GM21528 (cell line): ENCODE data around the gene ADORA2B.
"Not testable (repeated sequence)": the region's sequence is repeated elsewhere in the genome, so short reads cannot be mapped to it uniquely, and the experiment has no call there.

Experiments used
- ATAC-seq: cut with Tn5 transposase; IDR thresholded peaks from one replicate; pipeline ENCODE4 v1.9.1; 2021; ENCODE audit warnings: mild to moderate bottlenecking, moderate library complexity; ENCODE audit not compliant: unreplicated experiment, low FRiP score

The ADORA2B gene

DNA sequence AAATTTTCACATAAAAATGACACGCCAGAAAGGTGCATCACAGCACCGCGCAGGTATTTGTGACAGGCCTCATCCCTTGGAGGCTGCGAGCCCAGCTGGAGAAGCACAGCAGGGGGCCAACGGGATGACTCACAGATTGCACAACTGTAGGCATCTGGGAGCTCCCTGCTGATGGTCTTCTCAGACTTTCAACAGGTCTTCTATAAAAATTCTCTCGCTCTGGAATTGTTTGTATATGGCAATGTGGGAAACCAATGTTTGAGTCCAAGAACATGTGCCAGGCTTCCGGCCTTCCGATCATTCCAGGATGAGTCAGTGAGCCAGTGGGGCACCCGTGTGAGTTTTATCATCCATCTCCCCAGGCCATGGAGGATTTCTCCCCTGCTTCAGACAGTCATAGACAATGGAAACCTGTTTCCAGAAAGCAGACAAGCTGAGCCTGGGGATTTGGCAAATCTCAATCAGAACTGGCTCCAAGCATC is 24.1 kb upstream of the ADORA2B start:
- no peak for ATAC-seq

DNA sequence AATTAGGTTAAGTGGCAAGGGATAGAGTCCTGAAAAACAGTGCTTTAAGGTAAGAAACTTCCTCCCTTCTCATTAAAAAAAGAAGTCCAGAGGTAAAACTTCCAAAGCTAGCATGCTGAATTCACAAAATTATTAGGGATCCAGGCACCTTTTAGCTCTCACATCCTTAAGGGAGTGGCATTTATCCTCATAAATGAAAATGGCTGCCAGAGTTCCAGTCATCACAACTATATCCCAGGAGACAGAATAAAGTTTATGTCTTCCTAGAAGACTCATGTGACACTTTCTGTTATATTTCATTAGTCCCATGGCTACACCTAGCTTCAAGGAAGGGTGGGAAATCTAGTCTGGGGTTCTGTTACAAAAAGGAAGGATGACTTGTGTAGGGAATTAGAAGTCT is 23.3 kb upstream of the ADORA2B start:
- no peak for ATAC-seq

DNA sequence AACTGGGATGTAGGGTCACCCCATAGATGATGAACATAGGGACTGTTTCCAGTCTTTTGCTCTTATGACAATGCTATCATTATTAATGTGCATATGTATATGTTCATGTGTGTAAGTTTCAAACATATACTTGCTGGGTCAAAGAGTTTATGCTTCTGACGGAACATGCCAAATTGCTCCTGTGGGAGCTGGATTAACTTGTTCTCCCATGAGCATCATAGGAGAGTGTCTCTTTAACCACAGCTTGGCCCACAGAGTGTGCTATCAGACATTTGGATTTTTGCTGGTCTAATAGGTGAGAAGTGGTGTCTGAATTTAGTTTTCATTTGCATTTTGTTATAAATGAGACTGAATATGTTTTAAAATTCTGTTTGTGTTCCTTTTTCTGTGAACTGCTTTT is 22.3 kb upstream of the ADORA2B start:
- ATAC-seq = no peak

DNA sequence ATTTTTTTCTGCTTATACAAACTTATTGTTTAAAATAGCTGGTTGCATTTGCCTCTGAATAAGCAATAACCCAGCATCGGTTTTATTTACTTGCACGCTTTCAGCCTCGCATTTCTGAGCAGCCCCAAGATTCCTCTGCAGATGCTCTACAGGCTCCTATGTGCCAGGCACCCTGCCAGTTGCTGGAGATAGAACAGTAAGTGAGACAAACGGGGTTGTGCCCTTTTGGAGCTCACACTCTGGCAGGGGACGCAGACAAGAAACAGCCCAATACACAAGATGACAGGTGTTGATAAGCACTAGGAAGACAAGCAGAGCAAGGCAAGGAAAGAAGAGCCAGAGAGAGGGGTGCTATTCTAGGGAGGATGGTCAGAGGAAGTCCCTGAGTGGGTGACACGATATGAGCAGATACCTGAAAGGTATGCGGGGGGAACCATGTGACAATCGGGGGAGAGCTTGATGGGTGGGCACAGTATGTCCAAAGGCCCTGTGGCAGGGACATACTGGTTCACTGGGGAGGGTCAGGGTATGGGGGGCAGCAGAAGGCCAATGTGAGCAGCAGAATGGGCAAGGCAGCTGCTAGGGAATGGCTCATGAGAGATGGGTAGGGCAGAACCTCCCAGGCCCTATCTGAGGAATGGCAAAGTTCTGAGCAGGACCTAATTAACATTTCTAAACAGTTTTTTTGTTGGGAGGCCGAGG is 18.7 kb upstream of the ADORA2B start:
- ATAC-seq = no peak

DNA sequence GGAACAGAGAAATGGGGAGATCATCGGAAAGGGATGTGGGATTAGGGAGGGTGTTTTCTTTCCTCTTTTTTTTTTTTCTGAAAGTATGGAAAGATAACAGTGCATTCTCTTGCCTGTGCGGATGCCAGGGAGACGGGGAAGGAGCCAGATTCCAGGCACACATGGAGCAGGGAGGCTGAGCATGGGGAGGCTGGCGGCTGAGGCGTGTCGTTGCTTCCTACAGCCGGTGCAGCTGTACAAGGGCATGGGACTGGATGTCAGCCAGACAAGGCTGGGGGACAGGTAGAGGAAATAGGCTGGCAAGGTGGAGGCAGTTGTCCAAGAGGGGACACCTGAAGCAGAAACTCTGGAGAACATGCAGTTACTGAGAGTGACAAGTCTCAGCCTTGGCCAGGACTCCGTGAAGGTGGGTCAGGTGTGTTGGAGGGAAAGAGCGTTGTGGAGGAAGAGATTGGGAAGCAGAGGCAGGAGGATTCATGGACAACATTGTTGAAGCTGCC is 16.6 kb upstream of the ADORA2B start:
- ATAC-seq = no peak

DNA sequence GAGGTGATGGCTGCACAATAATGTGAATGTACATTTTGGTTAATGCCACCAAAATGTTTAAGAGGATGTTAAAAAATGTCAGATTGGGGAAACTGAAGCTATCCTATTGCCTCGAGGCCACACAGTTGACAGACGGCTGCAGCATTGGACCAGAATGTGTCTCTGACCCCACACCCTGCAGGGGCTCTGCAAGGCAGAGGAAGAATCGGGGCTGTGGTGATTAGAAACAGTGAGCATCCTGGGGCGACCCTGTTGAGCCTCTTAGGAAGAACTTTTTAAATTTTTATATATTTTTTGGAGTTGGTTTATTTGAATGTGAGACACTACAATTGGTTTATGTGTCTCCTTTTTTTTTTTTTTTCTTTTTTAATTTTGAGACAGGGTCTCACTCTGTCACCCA is 15.0 kb upstream of the ADORA2B start:
- no peak for ATAC-seq

DNA sequence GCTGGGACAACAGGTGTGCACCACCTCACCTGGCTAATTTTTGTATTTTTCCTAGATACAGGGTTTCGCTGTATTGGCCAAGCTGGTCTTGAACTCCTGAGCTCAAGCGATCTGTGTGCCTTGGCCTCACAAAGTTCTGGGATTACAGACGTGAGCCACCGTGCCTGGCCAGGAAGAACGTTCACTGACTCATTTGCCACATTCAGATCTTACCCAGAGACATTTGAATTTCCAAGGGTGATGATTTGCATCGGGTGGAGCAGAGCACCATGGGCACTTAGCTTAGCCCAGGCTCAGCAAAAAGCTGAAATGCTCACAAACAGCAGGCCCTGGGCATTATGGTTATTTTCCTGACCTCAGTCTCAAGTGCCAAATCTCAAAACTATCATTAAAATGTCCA is 14.5 kb upstream of the ADORA2B start:
- ATAC-seq = no peak

DNA sequence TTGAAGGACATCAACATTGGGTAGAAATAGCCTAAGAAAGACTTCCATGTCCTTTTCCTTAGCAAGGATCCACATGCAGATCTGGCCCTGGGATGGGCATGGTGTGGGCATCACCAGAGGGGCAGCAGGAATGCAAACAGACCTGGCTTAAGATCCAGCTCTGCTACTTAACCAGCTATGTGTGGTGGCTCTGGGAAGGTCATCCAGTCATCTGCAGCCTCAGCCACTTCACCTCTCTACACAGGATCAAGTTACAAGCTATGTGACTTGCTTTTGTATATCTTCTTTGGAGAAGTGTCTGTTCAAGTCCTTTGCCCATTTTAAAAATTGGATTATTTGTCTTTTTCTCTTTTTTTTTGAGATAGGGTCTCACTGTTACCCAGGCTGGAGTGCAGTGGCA is 13.5 kb upstream of the ADORA2B start:
- no peak for ATAC-seq

DNA sequence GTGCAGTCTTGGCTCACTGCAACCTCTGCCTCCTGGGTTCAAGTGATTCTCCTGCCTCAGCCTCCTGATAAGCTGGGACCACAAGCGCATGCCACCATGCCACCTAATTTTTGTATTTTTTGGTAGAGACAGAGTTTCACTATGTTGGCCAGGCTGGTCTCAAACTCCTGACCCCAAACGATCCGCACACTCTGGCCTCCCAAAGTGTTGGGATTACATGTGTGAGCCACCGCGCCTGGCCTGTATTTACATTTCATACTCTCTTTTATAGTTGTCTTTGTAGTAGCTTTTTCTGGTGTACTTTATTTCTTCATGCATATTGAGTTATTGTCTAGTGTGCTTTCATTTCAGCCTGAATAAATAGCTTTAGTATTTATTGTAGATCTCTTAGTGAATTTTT is 10.1 kb upstream of the ADORA2B start:
- ATAC-seq = no peak

DNA sequence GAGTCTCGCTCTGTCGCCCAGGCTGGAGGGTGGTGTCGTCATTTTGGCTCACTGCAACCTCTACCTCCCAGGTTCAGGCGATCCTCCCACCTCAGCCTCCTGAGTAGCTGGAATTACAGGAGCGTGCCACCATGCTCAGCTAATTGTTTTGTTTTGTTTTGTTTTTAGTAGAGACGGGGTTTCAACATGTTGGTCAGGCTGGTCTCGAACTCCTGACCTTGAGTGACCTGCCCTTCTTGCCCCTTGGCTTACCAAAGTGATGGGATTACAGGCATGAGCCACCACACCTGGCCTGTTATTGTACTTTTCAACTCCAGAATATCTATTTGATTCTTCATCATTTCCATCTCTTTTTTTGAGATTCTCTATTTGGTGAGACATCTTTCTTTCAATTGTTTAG is 9.0 kb upstream of the ADORA2B start:
- ATAC-seq = no peak

DNA sequence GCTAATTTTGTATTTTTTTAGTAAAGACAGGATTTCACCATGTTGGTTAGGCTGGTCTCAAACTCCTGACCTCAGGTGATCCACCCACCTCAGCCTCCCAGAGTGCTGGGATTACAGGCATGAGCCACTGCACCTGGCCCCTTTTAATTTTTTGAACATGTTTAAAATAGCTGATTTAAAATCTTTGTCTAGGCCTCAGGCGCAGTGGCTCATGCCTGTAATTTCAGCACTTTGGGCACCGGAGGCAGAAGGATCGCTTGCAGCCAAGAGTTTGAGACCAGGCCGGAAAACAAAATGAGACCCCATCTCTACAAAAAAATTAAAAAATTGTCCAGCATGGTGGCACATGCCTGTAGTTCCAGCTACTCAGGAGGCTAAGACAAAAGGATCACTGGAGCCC is 8.4 kb upstream of the ADORA2B start:
- ATAC-seq = not testable (repeated sequence)

DNA sequence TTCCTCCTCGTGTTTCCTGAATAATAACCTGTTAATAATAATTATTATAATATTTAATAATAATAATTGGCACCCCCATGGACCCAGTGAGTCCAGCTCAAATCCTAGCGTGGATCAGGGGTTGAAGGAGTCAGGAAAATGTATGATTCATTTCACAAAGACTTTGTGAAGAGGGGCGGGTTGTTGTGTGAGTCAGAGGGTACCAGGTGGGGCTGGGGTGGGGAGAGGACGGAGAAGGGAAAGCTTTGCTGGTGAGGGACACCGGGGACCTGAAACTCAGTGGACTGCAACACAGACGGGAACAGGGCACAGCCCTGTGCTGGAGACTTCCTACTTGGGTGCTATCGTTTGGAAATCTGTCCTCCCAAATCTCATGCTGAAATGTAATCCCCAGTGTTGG is 3.1 kb upstream of the ADORA2B start:
- ATAC-seq = no peak

DNA sequence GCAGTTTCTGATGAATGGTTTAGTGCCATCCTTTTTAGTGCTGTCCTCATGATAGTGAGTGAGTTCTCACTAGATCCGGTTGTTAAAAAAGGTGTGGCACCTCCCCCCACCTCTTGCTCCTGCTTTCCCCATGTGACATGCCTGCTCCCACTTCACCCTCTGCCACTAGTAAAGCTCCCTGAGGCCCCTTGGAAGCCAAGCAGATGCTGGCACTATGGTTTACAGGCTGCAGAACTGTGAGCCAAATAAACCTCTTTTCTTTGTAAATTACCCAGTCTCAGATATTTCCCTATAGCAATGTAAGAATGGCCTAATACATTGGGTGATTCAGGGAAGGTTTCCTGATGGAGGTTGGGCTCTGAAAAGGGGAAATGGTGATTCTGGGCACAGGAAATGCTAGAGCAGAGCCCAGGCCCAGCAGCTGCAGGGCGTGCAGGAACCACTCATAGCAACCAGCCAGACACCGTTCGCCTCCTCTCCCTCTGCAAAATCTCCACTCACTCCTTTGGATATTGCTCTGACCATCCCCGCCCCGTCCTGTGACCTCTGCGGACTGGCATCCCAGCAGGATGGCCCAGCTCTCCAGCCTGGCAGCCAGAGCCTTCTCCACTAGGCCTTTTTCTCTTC is 2.6 kb upstream of the ADORA2B start:
- ATAC-seq = no peak

DNA sequence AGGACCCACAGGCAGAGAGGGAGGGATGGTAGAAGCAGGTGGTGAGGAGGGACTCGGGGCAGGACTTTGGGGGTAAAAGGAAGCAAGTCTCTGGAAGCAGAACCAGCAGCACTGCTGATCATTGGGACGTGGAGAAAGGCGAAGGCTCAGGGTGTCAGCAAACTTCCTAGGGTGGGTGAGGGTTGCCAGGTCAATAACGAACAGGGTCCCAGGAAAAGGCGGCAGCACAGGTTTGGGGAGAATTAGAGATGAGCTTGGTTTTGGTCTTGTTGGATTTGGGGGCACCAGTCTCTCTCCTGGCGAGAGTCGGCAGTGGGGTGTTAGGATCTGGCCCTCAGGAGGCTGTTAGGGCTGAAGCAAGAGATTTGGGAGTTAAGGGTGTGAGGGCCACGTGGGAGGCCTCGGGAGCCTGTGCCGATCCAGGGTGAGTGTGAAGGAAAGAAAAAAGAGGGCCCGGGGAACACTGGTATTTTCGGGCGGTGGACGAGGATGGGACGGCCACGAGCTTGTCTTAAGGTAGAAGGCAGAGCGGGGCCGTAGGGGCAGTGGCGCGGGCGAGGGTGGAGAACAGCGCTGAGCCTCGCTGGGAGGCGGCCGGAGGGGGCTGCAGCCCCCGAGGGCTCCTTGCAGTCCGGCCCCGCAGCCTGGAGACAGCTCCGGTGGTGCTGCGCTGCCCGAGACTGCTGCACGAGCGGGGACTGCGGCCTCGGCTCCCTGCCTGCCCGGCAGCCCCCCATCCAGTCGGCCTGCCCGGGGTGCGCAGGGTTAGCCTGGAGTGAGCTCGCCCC is 765 bp upstream of the ADORA2B start:
- no peak for ATAC-seq

DNA sequence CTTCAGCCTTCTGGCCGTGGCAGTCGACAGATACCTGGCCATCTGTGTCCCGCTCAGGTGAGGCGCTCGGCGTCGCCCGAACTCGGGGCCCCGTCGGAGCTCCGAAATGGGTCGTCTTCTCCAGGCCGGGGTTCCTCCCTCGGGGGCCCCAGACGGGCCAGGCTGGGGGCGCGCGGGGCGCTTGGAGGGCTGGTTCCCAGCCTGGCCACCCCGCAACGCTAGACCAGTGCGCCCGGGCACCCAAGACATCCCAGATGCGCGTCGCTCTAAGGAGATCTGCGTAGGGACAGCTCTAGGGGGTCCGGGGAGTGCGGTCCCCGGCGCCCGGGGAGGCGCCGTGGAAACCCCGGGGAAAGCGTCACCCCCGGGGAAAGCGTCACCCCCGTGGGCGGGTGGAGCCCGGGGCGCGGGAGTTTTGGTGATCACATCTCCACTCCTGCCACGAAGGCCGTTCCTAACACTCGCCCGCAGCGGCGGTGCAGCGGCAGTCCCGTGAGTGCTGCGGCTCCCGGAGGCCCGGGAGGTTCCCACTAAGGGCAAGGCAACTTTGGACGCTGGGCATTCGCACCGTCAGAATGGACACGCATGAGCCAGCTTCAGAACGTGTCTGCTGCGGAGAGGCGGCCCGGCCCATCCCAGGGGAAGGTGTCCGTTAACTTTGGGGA is 729 bp downstream of the ADORA2B start:
- ATAC-seq = no peak

DNA sequence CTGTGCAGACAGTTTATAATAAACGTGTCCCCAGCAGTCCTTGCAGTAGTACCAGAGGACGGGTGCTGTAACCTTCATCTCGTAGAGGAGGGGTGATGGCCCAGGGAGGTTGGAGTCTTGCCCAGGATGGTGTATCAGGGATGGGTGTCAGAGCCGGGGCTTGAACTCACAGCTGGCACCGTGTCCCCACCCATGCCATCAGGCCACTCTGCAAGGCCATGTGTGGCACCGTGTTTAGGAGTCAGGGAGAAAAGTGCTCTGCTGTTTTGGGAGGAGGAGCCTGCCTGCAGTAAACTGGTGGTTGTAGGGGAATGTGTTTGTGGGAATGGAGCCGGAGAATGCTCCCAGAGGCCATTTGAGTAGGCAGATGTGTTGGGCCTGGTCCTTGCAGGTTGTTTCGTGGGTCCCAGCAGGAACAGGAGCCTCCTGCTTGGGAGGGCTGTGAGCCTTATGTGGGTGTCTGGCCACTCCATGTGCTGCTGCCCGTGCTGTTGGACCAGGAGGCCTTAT is 1.7 kb downstream of the ADORA2B start:
- no peak for ATAC-seq

DNA sequence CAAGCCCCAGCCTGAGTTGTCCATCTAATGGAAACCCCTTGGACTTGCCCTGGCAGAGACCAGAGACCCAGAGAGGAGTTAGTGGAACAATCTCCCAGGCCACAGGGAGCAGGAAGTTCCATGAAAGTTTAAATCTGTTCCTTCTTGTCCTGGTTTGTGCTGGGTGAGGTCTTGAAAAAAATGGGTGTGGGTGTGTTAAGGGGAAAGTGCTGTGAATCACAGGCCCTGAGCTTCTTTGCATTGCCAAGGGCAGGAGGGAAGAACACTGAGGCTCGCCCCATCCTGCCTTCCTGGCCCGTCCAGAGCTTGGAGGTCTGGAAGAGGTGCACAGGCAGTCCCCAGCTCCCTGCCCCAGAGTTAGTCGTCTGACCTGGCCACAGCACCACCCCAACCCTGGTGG is 2.3 kb downstream of the ADORA2B start:
- ATAC-seq = no peak

DNA sequence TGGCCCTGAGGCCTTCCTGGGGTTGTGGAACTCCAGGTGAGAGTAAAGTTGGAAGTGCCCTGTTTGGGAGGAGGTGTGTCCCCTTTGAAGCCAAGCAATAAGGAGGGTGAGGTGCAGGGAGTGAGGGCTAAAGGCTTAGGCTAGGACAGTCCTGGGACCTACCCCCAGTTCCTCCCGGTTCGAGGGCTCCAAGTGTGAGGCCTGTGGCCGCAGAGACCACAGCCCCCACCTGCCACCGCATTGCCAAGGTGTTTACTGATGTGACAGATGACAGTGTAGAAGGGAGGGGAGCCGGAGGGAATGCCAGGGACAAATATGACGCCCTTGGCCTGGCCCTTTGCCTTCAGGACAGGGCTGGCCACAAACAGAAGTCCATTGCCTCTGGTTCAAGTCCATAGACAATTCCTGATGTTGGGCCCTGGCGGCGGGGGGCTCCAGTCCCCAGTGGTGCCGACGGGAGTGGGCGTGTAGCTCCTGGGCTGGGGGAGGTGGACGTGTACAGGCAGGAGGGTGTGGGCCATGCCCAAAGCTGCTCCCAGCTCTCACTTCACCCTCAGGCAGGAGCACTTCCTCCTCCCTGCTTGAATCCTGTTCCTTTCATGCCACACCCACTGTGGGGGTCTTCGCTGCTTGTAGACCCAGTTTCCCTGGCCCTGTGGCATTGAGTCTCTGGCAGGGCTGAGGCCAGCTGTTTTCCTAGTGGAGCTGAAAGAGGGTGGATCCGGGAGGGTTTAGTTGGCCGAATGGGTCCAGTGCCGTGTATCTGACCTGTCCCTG is 3.2 kb downstream of the ADORA2B start:
- no peak for ATAC-seq

DNA sequence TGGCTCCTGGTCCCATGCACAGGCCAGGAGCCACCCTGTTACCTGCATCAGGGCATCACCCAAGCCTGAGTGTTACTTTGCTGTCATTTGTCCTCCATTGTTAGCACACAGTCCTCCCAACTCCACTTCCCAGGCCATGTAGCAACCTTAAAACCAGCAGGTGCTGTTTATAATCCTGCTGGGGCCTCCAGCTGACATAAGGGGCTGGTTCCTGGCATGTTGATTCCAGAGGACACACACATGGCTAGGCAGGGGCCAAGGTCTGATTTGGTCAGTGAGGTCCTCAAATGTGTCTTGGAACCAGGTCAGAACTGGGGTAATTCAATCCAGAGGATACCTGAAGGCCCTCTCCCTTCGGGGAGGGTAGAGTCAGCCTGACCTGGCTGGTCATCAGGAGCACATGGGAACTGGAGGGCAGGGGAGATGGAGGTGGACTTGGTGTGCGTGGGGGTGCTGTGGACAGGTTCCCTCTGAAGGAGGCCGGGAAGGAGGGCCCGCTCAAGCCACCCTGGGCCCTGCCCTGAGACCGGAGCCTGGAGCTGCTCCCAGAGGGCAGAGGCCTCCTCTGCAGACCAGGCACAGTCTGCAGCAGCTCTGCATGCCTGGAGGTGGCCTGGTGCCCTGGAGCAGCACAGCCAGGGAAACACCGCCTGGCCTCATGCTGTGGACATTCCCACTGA is 6.6 kb downstream of the ADORA2B start:
- ATAC-seq = no peak
